ENCODE data around the gene TCF3.

TCF3 gene

GRCh38 chr19:1575323-1576241 lies 76.8 kb downstream of the TCF3 start:
- TF ChIP-seq, protein P1, sequence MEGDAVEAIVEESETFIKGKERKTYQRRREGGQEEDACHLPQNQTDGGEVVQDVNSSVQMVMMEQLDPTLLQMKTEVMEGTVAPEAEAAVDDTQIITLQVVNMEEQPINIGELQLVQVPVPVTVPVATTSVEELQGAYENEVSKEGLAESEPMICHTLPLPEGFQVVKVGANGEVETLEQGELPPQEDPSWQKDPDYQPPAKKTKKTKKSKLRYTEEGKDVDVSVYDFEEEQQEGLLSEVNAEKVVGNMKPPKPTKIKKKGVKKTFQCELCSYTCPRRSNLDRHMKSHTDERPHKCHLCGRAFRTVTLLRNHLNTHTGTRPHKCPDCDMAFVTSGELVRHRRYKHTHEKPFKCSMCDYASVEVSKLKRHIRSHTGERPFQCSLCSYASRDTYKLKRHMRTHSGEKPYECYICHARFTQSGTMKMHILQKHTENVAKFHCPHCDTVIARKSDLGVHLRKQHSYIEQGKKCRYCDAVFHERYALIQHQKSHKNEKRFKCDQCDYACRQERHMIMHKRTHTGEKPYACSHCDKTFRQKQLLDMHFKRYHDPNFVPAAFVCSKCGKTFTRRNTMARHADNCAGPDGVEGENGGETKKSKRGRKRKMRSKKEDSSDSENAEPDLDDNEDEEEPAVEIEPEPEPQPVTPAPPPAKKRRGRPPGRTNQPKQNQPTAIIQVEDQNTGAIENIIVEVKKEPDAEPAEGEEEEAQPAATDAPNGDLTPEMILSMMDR (IDR thresholded peaks at IDR 0.05; ENCODE audit: control extremely low read depth, extremely low read depth, low read depth, missing control alignments): no peak
- no peak for DNase-seq (ENCODE audit: extremely low spot score)
- CTCF ChIA-PET: interaction anchor here (1.7 kb wide), 1 partner anchor 16 kb away, joined by 5 read pairs; no protein-coding TSS in a partner anchor
- POLR2A ChIA-PET: no interaction called here

GRCh38 chr19:1574354-1575136 lies 77.9 kb downstream of the TCF3 start:
- CTCF ChIA-PET: interaction anchor here (1.7 kb wide), 1 partner anchor 17 kb away, joined by 5 read pairs; no protein-coding TSS in a partner anchor
- TF ChIP-seq, protein P1 (IDR thresholded peaks at IDR 0.05; ENCODE audit: control extremely low read depth, extremely low read depth, low read depth, missing control alignments): no peak
- POLR2A ChIA-PET: no interaction called here
- DNase-seq (ENCODE audit: extremely low spot score): no peak

GRCh38 chr19:1572795-1573194 lies 79.6 kb downstream of the TCF3 start:
- ChIA-PET CTCF (interaction anchor here (1.1 kb wide), 1 partner anchor 265 kb away, joined by 3 read pairs; no protein-coding TSS in a partner anchor), POLR2A (interaction anchor here (0.7 kb wide), 1 partner anchor 398 kb away, joined by 4 read pairs; no protein-coding TSS in a partner anchor)
- DNase-seq (ENCODE audit: extremely low spot score): no peak
- TF ChIP-seq, protein P1 (IDR thresholded peaks at IDR 0.05; ENCODE audit: control extremely low read depth, extremely low read depth, low read depth, missing control alignments): no peak

DNA sequence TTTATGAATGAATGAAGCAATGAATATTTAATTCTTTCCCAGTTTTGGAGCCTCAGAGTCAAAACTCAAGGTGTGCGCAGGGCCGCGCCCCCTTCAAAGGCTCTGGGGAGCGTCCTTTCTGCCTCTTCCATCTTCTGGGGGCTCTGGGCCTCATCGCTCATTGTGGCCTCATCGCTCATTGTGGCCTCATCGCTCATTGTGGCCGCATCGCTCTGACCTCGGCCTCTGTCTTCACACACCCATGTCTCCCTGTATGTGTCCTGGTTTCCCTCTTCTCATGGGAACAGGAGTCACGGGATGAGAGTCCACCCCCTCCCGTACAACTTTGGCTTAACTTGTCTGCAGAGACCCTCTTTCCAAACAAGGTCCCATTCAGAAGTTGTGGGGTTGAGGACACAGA lies 81.1 kb downstream of the TCF3 start:
- ChIA-PET CTCF (interaction anchor here (1.3 kb wide), 1 partner anchor 18 kb away, joined by 3 read pairs; no protein-coding TSS in a partner anchor), POLR2A (no interaction called here)
- TF ChIP-seq, protein P1 (IDR thresholded peaks at IDR 0.05; ENCODE audit: control extremely low read depth, extremely low read depth, low read depth, missing control alignments): no peak
- no peak for DNase-seq (ENCODE audit: extremely low spot score)

- ChIA-PET POLR2A (no interaction called here), CTCF (interaction anchor here (1.3 kb wide), 1 partner anchor 19 kb away, joined by 3 read pairs; no protein-coding TSS in a partner anchor)
- TF ChIP-seq, protein P1 (IDR thresholded peaks at IDR 0.05; ENCODE audit: control extremely low read depth, extremely low read depth, low read depth, missing control alignments): no peak
- no peak for DNase-seq (ENCODE audit: extremely low spot score)
Measured at GRCh38 chr19:1570836-1571235, 81.6 kb downstream of the TCF3 start.

DNA sequence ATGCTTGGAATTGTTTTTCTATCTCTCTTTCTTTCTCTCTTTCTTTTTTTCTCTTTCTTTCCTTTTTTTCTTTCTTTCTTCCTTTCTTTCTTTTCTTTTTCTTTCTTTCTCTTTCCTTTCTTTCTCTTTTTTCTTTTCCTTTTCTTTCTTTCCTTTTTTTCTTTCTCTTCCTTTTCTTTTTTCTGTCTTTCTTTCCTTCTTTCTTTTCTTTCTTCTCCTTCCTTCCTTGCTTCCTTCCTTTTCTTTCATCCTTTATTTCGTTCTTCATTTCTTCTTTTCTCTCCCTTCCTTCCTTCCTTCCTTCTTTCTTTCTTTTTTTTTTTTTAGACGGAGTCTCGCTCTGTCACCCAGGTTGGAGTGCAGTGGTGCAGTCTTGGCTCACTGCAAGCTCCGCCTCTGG lies 82.4 kb downstream of the TCF3 start:
- ChIA-PET POLR2A (no interaction called here), CTCF (interaction anchor here (1.3 kb wide), 1 partner anchor 19 kb away, joined by 3 read pairs; no protein-coding TSS in a partner anchor)
- DNase-seq (ENCODE audit: extremely low spot score): no peak
- TF ChIP-seq, protein P1 (IDR thresholded peaks at IDR 0.05; ENCODE audit: control extremely low read depth, extremely low read depth, low read depth, missing control alignments): no peak
